ENCODE data around the gene SMARCAL1.
"Not testable (repeated sequence)": the region's sequence is repeated elsewhere in the genome, so short reads cannot be mapped to it uniquely, and the experiment has no call there.

Gene SMARCAL1

GRCh38 chr2:216502381-216503158 lies 90.3 kb downstream of the SMARCAL1 start:
- no peak for DNase-seq (ENCODE audit: low read depth, low spot score)

DNA sequence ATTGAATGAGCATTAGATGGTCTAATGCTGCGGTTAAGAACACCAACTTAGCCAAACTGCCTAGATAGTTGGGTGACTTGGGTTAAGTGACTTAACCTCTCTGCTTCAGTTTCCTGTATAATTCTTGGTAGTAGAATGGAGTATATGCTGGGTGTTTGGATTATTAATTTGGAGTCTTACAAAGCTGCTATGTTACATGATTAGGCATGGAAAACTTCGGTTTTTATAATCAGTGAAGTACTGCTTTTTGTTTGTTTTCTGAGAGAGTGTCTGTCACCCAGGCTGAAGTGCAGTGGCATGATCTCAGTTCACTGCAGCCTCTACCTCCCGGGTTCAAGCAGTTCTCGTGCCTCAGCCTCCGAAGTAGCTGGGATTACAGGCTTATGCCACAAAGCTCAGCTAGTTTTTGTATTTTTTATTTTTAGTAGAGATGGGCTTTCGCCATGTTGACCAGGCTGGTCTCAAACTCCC lies 90.9 kb downstream of the SMARCAL1 start:
- DNase-seq (ENCODE audit: low read depth, low spot score), result no peak

GRCh38 chr2:216503697-216504375 lies 91.6 kb downstream of the SMARCAL1 start:
- DNase-seq (ENCODE audit: low read depth, low spot score), result no peak

- no peak for DNase-seq (ENCODE audit: low read depth, low spot score)
Observed at GRCh38 chr2:216504376-216504762, 92.1 kb downstream of the SMARCAL1 start.

DNA sequence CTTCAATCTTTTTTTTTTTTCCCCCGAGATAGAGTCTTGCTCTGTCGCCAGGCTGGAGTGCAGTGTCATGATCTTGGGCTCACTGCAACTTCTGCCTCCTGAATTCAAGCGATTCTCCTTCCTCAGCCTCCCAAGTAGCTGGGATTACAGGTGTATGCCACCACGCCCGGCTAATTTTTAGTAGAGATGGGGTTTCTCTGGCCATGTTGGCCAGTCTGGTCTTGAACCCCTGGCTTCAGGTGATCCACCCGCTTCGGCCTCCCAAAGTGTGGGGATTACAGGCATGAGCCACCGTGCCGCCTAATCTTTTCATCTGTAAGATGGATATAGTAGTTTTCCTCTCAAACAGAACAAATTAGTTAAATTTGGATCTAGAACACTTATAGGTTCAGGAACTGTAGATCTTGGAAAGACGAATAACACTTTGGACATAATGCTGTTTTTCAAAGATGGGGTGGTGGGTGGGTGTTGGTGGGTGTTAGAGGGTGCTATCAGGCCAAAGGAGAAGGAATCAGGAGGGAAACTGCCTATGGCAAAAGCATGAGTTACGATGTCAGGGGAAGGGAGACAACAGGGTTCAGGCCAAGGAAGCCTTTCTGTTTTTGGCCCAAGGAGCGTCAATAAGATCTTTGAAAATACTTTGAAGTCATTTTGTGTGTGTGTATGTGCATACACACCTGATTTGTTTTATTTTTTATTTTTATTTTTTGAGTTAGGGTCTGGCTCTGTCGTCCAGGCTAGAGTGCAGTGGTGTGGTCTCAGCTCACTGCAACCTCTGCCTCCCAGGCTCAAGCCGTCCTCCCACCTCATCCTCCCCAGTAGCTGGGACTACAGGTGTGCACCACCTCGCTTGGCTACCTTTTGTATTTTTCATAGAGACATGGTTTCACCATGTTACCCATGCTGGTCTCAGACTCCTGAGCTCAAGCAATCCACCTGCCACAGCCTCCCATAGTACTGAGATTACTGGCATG lies 93.1 kb downstream of the SMARCAL1 start:
- DNase-seq (ENCODE audit: low read depth, low spot score), result no peak

GRCh38 chr2:216507220-216508160 lies 95.2 kb downstream of the SMARCAL1 start:
- DNase-seq (ENCODE audit: low read depth, low spot score), result no peak

DNA sequence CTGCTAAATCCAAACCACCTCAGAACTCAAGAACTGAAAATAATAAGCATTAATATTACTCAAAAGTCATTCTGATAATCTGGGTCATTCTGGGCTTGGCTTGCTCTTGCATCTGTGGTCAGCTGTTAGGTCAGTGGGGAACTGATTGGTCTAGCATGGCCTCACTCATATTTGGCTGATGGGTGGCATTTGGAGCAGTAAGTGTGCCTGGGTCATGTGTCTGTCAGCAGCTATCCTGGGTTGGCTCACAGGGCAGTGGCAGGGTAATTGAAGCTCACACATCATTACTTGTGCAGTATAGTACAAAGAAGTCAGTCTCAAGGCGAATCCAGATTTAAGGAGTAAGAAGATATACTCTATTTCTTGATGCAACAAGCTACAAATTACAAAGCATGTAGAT lies 95.9 kb downstream of the SMARCAL1 start:
- DNase-seq (ENCODE audit: low read depth, low spot score), result no peak

DNA sequence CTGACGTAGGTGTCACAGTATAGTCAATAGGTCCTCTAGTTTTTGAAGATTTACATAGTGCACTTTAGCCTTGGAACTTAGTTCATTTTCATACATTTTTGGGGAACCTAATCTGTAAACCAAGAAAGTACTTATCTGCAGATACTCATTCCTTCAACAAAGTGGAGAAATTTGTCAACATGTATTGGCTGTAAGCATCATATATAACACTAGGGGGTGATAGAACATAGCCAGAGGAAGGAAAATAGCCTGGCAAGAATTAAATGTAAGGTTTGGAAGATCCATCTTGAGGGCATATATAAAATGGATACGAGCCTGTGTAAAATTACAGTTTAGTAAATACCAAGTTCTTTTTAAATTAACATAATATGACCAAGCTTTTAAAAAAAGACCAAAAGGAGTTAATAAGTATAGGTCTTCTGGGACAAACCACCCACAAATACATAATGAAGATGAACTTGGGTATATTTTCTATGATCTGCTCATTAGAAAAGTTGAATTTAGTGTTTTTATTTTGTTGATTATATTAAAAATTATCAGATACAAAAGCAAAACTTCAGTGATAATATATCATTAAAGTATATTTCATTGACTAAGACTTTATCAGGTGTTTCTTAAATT lies 104.6 kb downstream of the SMARCAL1 start:
- no peak for DNase-seq (ENCODE audit: low read depth, low spot score)

GRCh38 chr2:216517447-216518225 lies 105.4 kb downstream of the SMARCAL1 start:
- DNase-seq (ENCODE audit: low read depth, low spot score), result no peak

DNA sequence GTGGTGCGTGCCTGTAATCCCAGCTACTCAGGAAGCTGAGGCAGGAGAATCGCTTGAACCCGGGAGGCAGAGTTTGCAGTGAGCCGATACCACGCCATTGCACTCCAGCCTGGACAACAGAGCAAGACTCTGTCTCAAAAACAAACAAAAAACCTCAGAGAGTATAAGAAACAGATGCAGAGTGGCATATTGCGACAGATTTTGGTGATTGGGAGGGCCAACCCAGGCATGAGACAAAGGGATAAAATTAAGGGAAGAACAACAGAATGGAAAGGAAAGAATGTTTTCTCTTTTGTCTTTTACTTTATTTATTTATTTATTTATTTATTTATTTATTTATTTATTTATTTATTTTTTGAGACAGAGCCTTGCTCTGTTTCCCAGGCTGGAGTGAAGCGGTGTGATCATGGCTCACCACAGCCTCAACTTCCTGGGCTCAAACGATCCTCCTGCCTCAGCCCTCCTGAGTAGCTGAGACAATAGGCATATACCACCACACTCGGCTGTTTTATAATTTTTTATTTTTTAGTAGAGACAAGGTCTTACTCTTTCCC lies 106.4 kb downstream of the SMARCAL1 start:
- DNase-seq (ENCODE audit: low read depth, low spot score), result not testable (repeated sequence)

DNA sequence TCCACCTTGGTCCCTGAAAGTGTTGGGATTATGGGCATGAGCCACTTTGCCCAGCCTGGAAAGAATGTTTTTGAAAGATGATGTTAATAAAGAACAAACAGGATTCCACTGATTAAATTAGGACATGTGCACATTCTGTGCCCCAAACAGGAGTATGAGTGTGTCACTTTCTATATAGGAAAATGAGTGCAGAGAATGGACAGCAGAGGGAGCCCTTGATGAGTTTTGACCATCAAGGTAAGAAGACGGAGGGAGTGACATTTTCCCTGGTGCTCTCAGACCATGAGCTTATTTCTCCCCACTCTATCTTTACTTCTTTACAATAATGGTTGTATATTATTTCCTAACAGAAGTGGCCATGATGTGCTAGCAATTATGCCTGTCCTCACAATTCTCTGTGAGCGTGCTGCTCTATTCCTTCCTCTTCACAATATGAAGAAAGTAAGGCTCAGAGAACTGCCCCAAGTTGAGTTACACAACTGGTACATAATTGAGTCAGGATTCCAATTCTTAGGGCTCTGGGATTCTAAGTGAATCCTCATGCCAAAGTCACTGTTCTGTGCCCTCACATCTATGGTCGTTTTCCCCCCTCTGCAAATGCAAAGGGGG lies 107.0 kb downstream of the SMARCAL1 start:
- DNase-seq (ENCODE audit: low read depth, low spot score), result peak; percentile 75

- DNase-seq (ENCODE audit: low read depth, low spot score), result no peak
Observed at GRCh38 chr2:216520112-216520511, 107.8 kb downstream of the SMARCAL1 start.

- no peak for DNase-seq (ENCODE audit: low read depth, low spot score)
Observed at GRCh38 chr2:216522892-216523502, 110.7 kb downstream of the SMARCAL1 start.

- no peak for DNase-seq (ENCODE audit: low read depth, low spot score)
Observed at GRCh38 chr2:216525972-216526371, 113.7 kb downstream of the SMARCAL1 start.

DNA sequence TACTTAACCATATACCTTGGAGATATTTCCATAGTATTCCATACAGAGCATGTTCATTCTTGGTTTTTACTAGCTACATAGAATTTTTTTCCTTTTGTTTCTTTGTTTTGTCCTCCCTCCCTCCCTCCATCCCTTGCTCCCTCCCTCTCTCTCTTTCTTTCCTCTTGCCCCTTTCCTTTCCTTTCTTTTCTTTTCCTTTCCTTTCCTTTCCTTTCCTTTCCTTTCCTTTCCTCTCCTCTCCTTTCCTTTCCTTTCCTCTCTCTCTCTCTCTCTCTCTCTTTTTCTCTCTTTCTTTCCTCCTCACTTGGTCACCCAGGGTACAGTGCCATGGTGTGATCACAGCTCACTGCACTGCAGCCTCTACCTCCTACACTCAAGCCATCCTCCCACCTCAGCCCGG lies 114.7 kb downstream of the SMARCAL1 start:
- no peak for DNase-seq (ENCODE audit: low read depth, low spot score)

GRCh38 chr2:216527600-216527999 lies 115.3 kb downstream of the SMARCAL1 start:
- no peak for DNase-seq (ENCODE audit: low read depth, low spot score)

- no peak for DNase-seq (ENCODE audit: low read depth, low spot score)
Observed at GRCh38 chr2:216532562-216532961, 120.3 kb downstream of the SMARCAL1 start.
